Endodermal cell (in vitro differentiated cells): Measurements from ENCODE around the gene SYDE1. TPM values are rescaled to one million over a fixed set of nuclear protein-coding genes. Genes with fewer than 3 reads are reported as not detected.
"Not testable (repeated sequence)": the region's sequence is repeated elsewhere in the genome, so short reads cannot be mapped to it uniquely, and the experiment has no call there.

ENCODE experiments used
- DNase-seq: peaks from one replicate; pipeline ENCODE4 v3.0.0-alpha.2; 2017
- H3K27ac ChIP-seq: 2 replicates; pipeline ENCODE4 v1.5.1; 2013; ENCODE audit warnings: mild to moderate bottlenecking, low read depth, low read length, moderate library complexity
- H3K27me3 ChIP-seq: 2 replicates; pipeline ENCODE4 v1.6.1; 2013; ENCODE audit warnings: mild to moderate bottlenecking, low read length, moderate library complexity; ENCODE audit not compliant: insufficient read depth, control insufficient read depth, poor library complexity, severe bottlenecking
- H3K36me3 ChIP-seq: 2 replicates; pipeline ENCODE4 v1.7.0; 2013; ENCODE audit warnings: mild to moderate bottlenecking, low read length, moderate library complexity; ENCODE audit not compliant: control insufficient read depth, insufficient read depth
- H3K4me1 ChIP-seq: one replicate; pipeline ENCODE4 v1.7.0; 2013; ENCODE audit warnings: low read length; ENCODE audit not compliant: control insufficient read depth, insufficient read depth
- H3K4me3 ChIP-seq: 2 replicates; pipeline ENCODE4 v1.5.1; 2013; ENCODE audit warnings: mild to moderate bottlenecking, low read length, moderate library complexity
- H3K9ac ChIP-seq: 2 replicates; pipeline ENCODE4 v1.6.1; 2013; ENCODE audit warnings: mild to moderate bottlenecking, low read length, moderate library complexity; ENCODE audit not compliant: poor library complexity, severe bottlenecking; ENCODE audit errors: extremely low read depth
- H3K9me3 ChIP-seq: 2 replicates; pipeline ENCODE4 v1.6.1; 2013; ENCODE audit warnings: mild to moderate bottlenecking, low read length, moderate library complexity; ENCODE audit not compliant: control insufficient read depth
- H3K27ac Mint-ChIP-seq: 2 replicates; pipeline ENCODE4 v1.8.0; 2020; ENCODE audit warnings: mixed read lengths
- H3K27me3 Mint-ChIP-seq: 2 replicates; pipeline ENCODE4 v1.8.0; 2021; ENCODE audit warnings: mild to moderate bottlenecking, mixed read lengths; ENCODE audit not compliant: insufficient read depth
- H3K36me3 Mint-ChIP-seq: 2 replicates; pipeline ENCODE4 v1.8.0; 2020; ENCODE audit warnings: low read depth, mixed read lengths
- H3K4me1 Mint-ChIP-seq: 2 replicates; pipeline ENCODE4 v1.8.0; 2020; ENCODE audit warnings: mixed read lengths
- H3K4me3 Mint-ChIP-seq: 2 replicates; pipeline ENCODE4 v1.8.0; 2020; ENCODE audit warnings: mild to moderate bottlenecking, moderate library complexity, mixed read lengths
- H3K9me3 Mint-ChIP-seq: 2 replicates; pipeline ENCODE4 v1.8.0; 2020; ENCODE audit warnings: mild to moderate bottlenecking, mixed read lengths
- WGBS, 2 experiments: methylation state at CpG; one replicate each; pipeline versions ENCODE4 v1.1.5 to v1.1.7; 2013; ENCODE audit warnings: missing lambda C conversion rate in 2 of 2, mixed read lengths in 1 of 2; ENCODE audit not compliant: insufficient coverage in 1 of 2, insufficient read length in 1 of 2; 5-methylcytosine and 5-hydroxymethylcytosine counted together
- total RNA-seq, 2 donors: library from RNA; stranded (reverse); fragmentation: NEBNext Ultra II Directional in 1 of 2; extraction: Animal tissue kit (Norgen Biotek cat#: 25700) in 1 of 2; gene quantifications; 2 replicates in 1 of 2; 3 replicates in 1 of 2; pipeline ENCODE4 v1.2.1, GENCODE V29; 2021
- TF ChIP-seq, protein P1 (sequence below): fragments of 200-600 bp; sonication (generic); conservative IDR thresholded peaks from 2 replicates; pipeline ENCODE4 v1.5.0; 2021; ENCODE audit warnings: antibody characterized with exemption, mild to moderate bottlenecking

The SYDE1 gene
- total RNA-seq, 2 donors from 2014 or later = 8.9 to 12.2 TPM

DNA sequence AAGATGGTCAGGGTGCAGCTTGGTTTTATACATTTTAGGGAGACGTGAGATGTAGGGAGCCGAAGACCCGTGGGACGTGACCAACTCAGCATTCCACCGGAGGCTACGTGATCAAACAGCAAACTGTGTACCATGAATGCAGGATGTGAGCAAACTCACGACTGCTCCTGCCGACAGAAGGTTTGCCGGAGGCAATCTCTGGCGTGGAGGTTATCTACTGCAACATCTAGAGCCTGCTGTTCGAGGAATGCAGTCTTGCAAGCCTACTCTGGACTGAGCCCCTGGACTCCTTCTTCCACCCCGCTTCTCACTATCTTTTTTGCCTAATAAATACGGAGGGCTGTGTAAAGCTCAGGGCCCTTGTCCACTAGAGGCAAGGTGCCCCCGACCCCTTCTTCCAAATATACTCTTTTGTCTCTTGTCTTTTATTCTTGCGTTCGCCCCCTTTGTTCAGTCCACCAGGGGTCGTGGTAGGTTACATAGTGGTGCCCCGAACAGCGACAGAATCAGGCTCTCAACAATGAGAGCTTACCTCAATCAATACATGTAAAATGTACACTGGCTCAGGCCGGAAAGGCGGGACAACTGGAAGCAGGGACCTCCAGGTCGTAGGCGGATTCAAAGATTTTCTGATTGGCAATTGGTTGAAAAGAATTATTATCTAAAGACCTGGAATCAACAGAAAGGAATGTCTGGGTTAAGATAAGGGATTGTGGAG, 34.1 kb upstream of the SYDE1 start:
- no peaks in the 10 kb centered on the region for H3K36me3 ChIP-seq
- H3K36me3 Mint-ChIP-seq = no peaks in the 10 kb centered on the region
- no peak overlapping the region for H3K4me3 Mint-ChIP-seq
- H3K4me1 Mint-ChIP-seq = no peaks in the 10 kb centered on the region
- H3K27ac ChIP-seq = no peak overlapping the region
- no peaks in the 10 kb centered on the region for H3K27me3 ChIP-seq
- peak; percentile 62 for DNase-seq
- no peaks in the 10 kb centered on the region for H3K4me1 ChIP-seq
- 80 to 84% methylated on average over 16 to 23 of the region's 23 CpGs for WGBS, 2 experiments
- H3K9me3 ChIP-seq = peaks cover 11% of the 10 kb centered on the region
- no peak overlapping the region for H3K9ac ChIP-seq
- TF ChIP-seq, protein P1, sequence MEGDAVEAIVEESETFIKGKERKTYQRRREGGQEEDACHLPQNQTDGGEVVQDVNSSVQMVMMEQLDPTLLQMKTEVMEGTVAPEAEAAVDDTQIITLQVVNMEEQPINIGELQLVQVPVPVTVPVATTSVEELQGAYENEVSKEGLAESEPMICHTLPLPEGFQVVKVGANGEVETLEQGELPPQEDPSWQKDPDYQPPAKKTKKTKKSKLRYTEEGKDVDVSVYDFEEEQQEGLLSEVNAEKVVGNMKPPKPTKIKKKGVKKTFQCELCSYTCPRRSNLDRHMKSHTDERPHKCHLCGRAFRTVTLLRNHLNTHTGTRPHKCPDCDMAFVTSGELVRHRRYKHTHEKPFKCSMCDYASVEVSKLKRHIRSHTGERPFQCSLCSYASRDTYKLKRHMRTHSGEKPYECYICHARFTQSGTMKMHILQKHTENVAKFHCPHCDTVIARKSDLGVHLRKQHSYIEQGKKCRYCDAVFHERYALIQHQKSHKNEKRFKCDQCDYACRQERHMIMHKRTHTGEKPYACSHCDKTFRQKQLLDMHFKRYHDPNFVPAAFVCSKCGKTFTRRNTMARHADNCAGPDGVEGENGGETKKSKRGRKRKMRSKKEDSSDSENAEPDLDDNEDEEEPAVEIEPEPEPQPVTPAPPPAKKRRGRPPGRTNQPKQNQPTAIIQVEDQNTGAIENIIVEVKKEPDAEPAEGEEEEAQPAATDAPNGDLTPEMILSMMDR = peak; percentile 26
- H3K27ac Mint-ChIP-seq = no peak overlapping the region
- no peaks in the 10 kb centered on the region for H3K27me3 Mint-ChIP-seq
- no peak overlapping the region for H3K4me3 ChIP-seq
- H3K9me3 Mint-ChIP-seq = peaks cover 47% of the 10 kb centered on the region

DNA sequence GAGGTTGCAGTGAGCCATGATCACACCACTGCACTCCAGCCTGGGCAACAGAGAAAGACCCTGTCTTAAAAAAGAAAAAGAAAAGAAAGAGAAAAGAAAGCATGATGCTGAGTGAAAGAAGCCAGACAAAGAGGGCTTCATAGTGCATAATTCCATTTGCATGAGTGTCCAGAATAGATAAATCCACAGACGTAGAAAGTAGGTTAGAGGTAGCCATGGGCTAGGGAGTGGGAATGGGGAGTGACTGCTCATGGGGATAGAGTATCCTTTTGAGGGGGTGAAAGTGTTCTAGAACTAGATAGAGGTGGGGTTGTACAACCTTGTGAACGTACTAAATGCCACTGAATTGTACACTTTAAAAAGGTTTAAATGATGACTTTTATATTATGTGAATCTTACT, 32.8 kb upstream of the SYDE1 start:
- no peaks in the 10 kb centered on the region for H3K36me3 ChIP-seq
- peaks cover 11% of the 10 kb centered on the region for H3K9me3 ChIP-seq
- TF ChIP-seq, protein P1 = no peak
- no peaks in the 10 kb centered on the region for H3K36me3 Mint-ChIP-seq
- no peak overlapping the region for H3K27ac Mint-ChIP-seq
- no peak overlapping the region for H3K4me3 ChIP-seq
- peaks cover 45% of the 10 kb centered on the region for H3K9me3 Mint-ChIP-seq
- no peak overlapping the region for H3K4me3 Mint-ChIP-seq
- no peaks in the 10 kb centered on the region for H3K4me1 ChIP-seq
- no peak for DNase-seq
- H3K4me1 Mint-ChIP-seq = no peaks in the 10 kb centered on the region
- no peak overlapping the region for H3K9ac ChIP-seq
- 65 to 82% methylated on average over 1 to 2 of the region's 2 CpGs for WGBS, 2 experiments
- H3K27ac ChIP-seq = no peak overlapping the region
- H3K27me3 ChIP-seq = no peaks in the 10 kb centered on the region
- no peaks in the 10 kb centered on the region for H3K27me3 Mint-ChIP-seq

DNA sequence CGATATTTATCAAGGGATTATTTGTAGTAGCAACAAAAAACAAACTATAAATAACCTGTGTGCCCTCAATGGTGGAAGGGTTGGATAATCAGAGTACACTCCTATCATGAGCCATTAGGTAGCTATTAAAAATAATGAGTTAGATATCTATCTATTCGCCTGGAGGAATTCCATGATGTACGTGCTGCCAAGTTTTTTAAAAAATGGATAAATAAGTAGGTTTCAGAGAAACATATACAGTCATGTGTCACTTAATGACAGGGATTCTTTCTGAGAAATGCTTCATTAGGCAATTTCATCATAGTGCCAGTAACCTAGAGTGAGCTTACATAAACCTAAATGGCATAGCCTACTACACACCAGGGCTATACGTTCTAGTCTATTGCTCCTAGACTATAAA, 31.4 kb upstream of the SYDE1 start:
- TF ChIP-seq, protein P1 = no peak
- H3K9me3 ChIP-seq = peaks cover 11% of the 10 kb centered on the region
- Mint-ChIP-seq H3K27ac (no peak overlapping the region), H3K4me1 (no peaks in the 10 kb centered on the region), H3K36me3 (no peaks in the 10 kb centered on the region), H3K4me3 (no peak overlapping the region), H3K27me3 (no peaks in the 10 kb centered on the region), H3K9me3 (peaks cover 34% of the 10 kb centered on the region)
- H3K36me3 ChIP-seq = no peaks in the 10 kb centered on the region
- no peak for DNase-seq
- H3K27me3 ChIP-seq = no peaks in the 10 kb centered on the region
- no peak overlapping the region for H3K9ac ChIP-seq
- H3K27ac ChIP-seq = no peak overlapping the region
- no peak overlapping the region for H3K4me3 ChIP-seq
- no peaks in the 10 kb centered on the region for H3K4me1 ChIP-seq
- 85 to 87% methylated on average over 3 of the region's 4 CpGs for WGBS, 2 experiments

DNA sequence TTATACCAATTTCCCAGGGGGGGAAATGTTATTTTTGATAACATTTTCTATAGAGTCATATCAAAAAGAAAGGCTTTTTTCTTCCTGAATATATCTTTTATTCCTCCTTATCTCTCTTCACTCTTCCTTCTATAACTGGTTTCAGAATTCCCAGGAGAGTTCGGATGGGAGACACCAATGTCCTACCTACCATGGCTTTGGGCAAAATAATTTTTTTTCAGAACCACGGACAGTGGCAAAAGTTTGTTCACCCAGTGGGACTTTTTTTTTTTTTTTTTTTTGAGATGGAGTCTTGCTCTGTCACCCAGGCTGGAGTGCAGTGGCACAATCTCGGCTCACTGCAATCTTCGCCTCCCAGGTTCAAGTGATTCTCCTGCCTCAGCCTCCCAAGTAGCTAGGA, 27.2 kb upstream of the SYDE1 start:
- H3K36me3 Mint-ChIP-seq, H3K27ac Mint-ChIP-seq, H3K4me1 ChIP-seq, H3K4me3 ChIP-seq, H3K4me3 Mint-ChIP-seq, H3K36me3 ChIP-seq, H3K4me1 Mint-ChIP-seq, H3K27me3 Mint-ChIP-seq, H3K27ac ChIP-seq, H3K27me3 ChIP-seq, H3K9ac ChIP-seq, H3K9me3 ChIP-seq, DNase-seq: not testable (repeated sequence)
- peaks cover 12% of the 10 kb centered on the region for H3K9me3 Mint-ChIP-seq
- 70 to 100% methylated on average over 1 to 4 of the region's 4 CpGs for WGBS, 2 experiments
